Naive thymus-derived CD4-positive, alpha-beta T cell (primary cell): ENCODE data around the gene ITPRID2. TPM values are rescaled to one million over a fixed set of nuclear protein-coding genes. Genes with fewer than 3 reads are reported as not detected.

Source experiments
- ATAC-seq: fragments of 150-1000 bp; cut with Tn5 transposase; 2 replicates; pipeline ENCODE4 v1.10.0; 2021; ENCODE audit warnings: mild to moderate bottlenecking, moderate library complexity
- CTCF ChIA-PET: fragments of 350-600 bp; sonication (Branson Sonifier 250); formaldehyde crosslinking; loops from one replicate; lab custom pipeline; 2021; ENCODE audit warnings: antibody characterized with exemption; lab: Charles Lee
- POLR2A ChIA-PET: fragments of 350-600 bp; sonication (Branson Sonifier 250); formaldehyde crosslinking; loops from one replicate; lab custom pipeline; 2021; ENCODE audit warnings: antibody characterized with exemption, inconsistent platforms; lab: Charles Lee
- DNase-seq, 9 donors: peaks; one replicate each; pipeline versions ENCODE4 v3.0.0 to v3.0.0-alpha.2; 2020 to 2022; ENCODE audit warnings: mixed read lengths in 1 of 9
- H3K27ac ChIP-seq: one replicate; pipeline ENCODE4 v1.7.0; 2013; ENCODE audit warnings: mild to moderate bottlenecking, low read depth, low read length, moderate library complexity
- H3K27me3 ChIP-seq, 2 donors: one replicate each; pipeline ENCODE4 v1.7.0; 2013; ENCODE audit warnings: low read length in 2 of 2, mild to moderate bottlenecking in 2 of 2, moderate library complexity in 2 of 2; ENCODE audit not compliant: control insufficient read depth in 2 of 2, insufficient read depth in 2 of 2
- H3K36me3 ChIP-seq, 3 experiments: 1 replicate in 2 of 3; 2 replicates in 1 of 3; pipeline ENCODE4 v1.7.0; 2013; ENCODE audit warnings: low read length in 3 of 3, mild to moderate bottlenecking in 3 of 3, moderate library complexity in 1 of 3; ENCODE audit not compliant: insufficient read depth in 3 of 3, control insufficient read depth in 2 of 3
- H3K4me1 ChIP-seq, 2 donors: one replicate each; pipeline ENCODE4 v1.7.0; 2013; ENCODE audit warnings: low read length in 2 of 2, mild to moderate bottlenecking in 2 of 2, moderate library complexity in 1 of 2; ENCODE audit not compliant: control insufficient read depth in 2 of 2, insufficient read depth in 2 of 2
- H3K4me3 ChIP-seq: 2 replicates; pipeline ENCODE4 v1.7.0; 2013; ENCODE audit warnings: mild to moderate bottlenecking, low read length
- H3K9me3 ChIP-seq, 3 experiments: 1 replicate in 2 of 3; 2 replicates in 1 of 3; pipeline ENCODE4 v1.7.0; 2013; ENCODE audit warnings: low read length in 3 of 3; ENCODE audit not compliant: control insufficient read depth in 2 of 3
- H3K27ac Mint-ChIP-seq, 9 donors: one replicate each; pipeline ENCODE4 v1.8.0; 2020 to 2022; ENCODE audit warnings: mixed read lengths in 9 of 9, mild to moderate bottlenecking in 8 of 9, moderate library complexity in 5 of 9, inconsistent platforms in 2 of 9
- H3K27me3 Mint-ChIP-seq, 5 donors: one replicate each; pipeline ENCODE4 v1.8.0; 2021 to 2022; ENCODE audit warnings: mixed read lengths in 5 of 5, mild to moderate bottlenecking in 1 of 5
- H3K36me3 Mint-ChIP-seq, 5 donors: one replicate each; pipeline ENCODE4 v1.8.0; 2020 to 2022; ENCODE audit warnings: mixed read lengths in 5 of 5, mild to moderate bottlenecking in 3 of 5, inconsistent platforms in 1 of 5
- H3K4me1 Mint-ChIP-seq, 7 donors: one replicate each; pipeline ENCODE4 v1.8.0; 2020 to 2022; ENCODE audit warnings: mixed read lengths in 7 of 7, mild to moderate bottlenecking in 3 of 7, inconsistent platforms in 1 of 7
- H3K4me3 Mint-ChIP-seq, 10 donors: one replicate each; pipeline ENCODE4 v1.8.0; 2020 to 2022; ENCODE audit warnings: mild to moderate bottlenecking in 10 of 10, mixed read lengths in 10 of 10, moderate library complexity in 6 of 10, inconsistent platforms in 2 of 10
- H3K9me3 Mint-ChIP-seq, 11 donors: one replicate each; pipeline ENCODE4 v1.8.0; 2020 to 2022; ENCODE audit warnings: mixed read lengths in 11 of 11, mild to moderate bottlenecking in 4 of 11, inconsistent platforms in 1 of 11, moderate library complexity in 1 of 11
- intact Hi-C, 2 donors: fragments of 100-400 bp; cut with micrococcal nuclease; formaldehyde crosslinking; loops; one replicate each; pipeline ENCODE4 v1.15.1; 2023
- polyA plus RNA-seq, 2 donors: library from polyadenylated mRNA; unstranded; fragments of 300-500 nt; fragmentation: Illumina TruSeq; gene quantifications; one replicate each; pipeline ENCODE4 v1.2.3, GENCODE V29; 2021
- total RNA-seq, 6 experiments: library from RNA in 5 of 6; stranded (reverse) in 5 of 6; gene quantifications; 1 replicate in 5 of 6; 2 replicates in 1 of 6; pipeline ENCODE4 v1.2.3 and lab custom pipeline; 2021 to 2026

The ITPRID2 gene
- total and polyA plus RNA-seq, 7 experiments from 2014 or later: 3.9 to 90.9 (median 42.4) TPM

DNA sequence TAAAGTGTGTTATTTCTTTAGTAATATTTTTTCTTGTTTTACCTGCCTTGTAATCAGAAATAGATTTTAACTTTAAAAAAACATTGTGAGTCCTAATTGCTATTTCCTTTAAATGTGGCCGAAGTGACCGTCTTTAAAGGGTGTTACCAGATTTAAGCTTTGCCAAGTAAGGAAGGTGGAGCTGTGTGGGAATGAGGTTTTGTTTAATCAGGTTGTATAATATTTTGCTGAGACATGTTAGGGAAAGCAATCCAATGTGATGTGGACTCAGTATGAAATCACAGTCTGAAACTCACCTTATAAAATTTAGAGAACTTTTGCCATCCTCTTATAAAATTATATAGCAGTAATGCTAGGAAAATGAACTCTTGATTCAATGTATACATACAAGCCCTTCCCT lies 32.9 kb upstream of the ITPRID2 start:
- ChIA-PET CTCF (no interaction called here), POLR2A (no interaction called here)
- no peak for DNase-seq
- Mint-ChIP-seq H3K27me3 (peaks cover 0 to 20% (median 5%) of the 10 kb centered on the region in 5 donors), H3K4me3 (no peak overlapping the region), H3K4me1 (no peaks in the 10 kb centered on the region), H3K36me3 (no peaks in the 10 kb centered on the region), H3K9me3 (no peaks in the 10 kb centered on the region), H3K27ac (no peak overlapping the region)
- no peaks in the 10 kb centered on the region for H3K27me3 ChIP-seq
- H3K4me3 ChIP-seq: no peak overlapping the region
- no peaks in the 10 kb centered on the region for H3K36me3 ChIP-seq
- H3K9me3 ChIP-seq: no peaks in the 10 kb centered on the region
- intact Hi-C loops: no loop called here
- no peak overlapping the region for H3K27ac ChIP-seq
- ATAC-seq: no peak
- no peaks in the 10 kb centered on the region for H3K4me1 ChIP-seq

DNA sequence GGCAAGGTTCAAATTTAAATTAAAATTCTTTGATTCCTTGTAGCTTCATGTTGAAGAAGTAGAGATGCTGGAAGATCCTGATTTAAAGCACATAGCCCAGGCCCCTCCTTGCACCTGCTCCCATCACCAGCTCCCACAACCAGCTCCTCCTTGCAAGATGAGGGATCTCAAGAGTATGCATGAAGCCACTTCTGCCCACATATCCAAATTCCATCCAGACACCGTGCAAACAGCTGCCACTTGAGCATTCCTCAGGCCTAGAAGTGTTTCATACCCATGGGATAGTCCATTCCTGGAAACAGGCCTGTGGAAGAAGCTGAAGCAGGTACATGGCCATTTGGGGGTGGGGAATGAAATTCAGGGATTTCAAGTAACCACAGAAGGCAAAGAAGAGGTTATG lies 32.4 kb upstream of the ITPRID2 start:
- no peaks in the 10 kb centered on the region for H3K9me3 Mint-ChIP-seq
- intact Hi-C loops: no loop called here
- Histone ChIP-seq H3K4me1 (no peaks in the 10 kb centered on the region), H3K27ac (no peak overlapping the region), H3K9me3 (no peaks in the 10 kb centered on the region), H3K4me3 (no peak overlapping the region), H3K27me3 (no peaks in the 10 kb centered on the region), H3K36me3 (no peaks in the 10 kb centered on the region)
- H3K4me1 Mint-ChIP-seq: no peaks in the 10 kb centered on the region
- H3K36me3 Mint-ChIP-seq: no peaks in the 10 kb centered on the region
- POLR2A ChIA-PET: no interaction called here
- ATAC-seq: no peak
- no peak for DNase-seq
- CTCF ChIA-PET: interaction anchor here (0.5 to 1.2 kb wide), 3 partner anchors 14 to 747 kb away, joined by 3 to 4 read pairs (median 4); no protein-coding TSS in a partner anchor
- H3K27ac Mint-ChIP-seq: no peak overlapping the region
- H3K4me3 Mint-ChIP-seq: no peak overlapping the region
- peaks cover 0 to 19% (median 5%) of the 10 kb centered on the region in 5 donors for H3K27me3 Mint-ChIP-seq

DNA sequence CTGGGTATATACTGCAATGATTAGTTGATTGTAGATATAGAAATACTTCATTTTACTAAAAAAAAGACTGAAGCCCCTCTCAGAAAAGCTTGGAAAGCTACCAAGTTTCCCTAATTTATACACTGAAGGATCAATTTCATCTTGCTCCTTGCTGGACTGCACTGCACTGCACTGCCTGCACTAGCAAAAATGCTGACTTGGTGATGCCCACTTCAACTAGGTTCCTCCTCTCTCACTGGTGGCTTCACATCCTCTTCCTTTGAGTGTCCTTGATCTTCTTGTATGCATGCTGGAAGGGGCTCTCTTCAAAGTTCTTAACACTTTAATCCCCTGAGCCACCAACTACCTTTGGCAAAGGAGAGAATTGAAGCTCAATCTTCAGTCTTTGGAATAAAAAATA lies 31.7 kb upstream of the ITPRID2 start:
- H3K4me3 ChIP-seq: no peak overlapping the region
- POLR2A ChIA-PET: no interaction called here
- intact Hi-C loops: no loop called here
- H3K9me3 ChIP-seq: no peaks in the 10 kb centered on the region
- peaks cover 0 to 23% (median 5%) of the 10 kb centered on the region in 5 donors for H3K27me3 Mint-ChIP-seq
- H3K4me3 Mint-ChIP-seq: no peak overlapping the region
- no peaks in the 10 kb centered on the region for H3K27me3 ChIP-seq
- ATAC-seq (no peak), DNase-seq (no peak)
- no peak overlapping the region for H3K27ac Mint-ChIP-seq
- H3K4me1 ChIP-seq: no peaks in the 10 kb centered on the region
- H3K36me3 ChIP-seq: no peaks in the 10 kb centered on the region
- H3K27ac ChIP-seq: no peak overlapping the region
- no peaks in the 10 kb centered on the region for H3K36me3 Mint-ChIP-seq
- CTCF ChIA-PET: interaction anchor here (1.2 kb wide), 1 partner anchor 37 kb away, joined by 4 read pairs; no protein-coding TSS in a partner anchor
- no peaks in the 10 kb centered on the region for H3K4me1 Mint-ChIP-seq
- no peaks in the 10 kb centered on the region for H3K9me3 Mint-ChIP-seq

DNA sequence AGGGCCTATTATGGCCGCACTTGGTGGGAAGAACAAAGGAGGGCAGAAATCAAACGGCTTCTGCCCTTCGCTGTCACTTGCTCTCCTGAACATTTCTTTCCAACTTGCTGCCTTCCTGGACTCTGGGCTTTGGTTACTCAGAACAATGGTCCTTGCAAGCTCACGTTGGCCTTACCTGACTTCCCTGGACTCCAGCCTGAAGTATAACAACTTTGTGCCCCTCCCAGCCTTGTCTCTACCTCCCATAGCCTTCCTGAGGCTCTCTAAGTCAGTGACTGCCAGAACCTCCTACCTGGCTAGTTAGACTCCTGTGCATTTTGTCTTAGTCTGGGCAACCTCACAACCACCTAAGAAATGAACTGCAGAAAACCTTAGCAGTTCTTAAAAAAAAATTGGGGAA lies 30.2 kb upstream of the ITPRID2 start:
- CTCF ChIA-PET: no interaction called here
- no peaks in the 10 kb centered on the region for H3K27me3 ChIP-seq
- no peak overlapping the region for H3K27ac ChIP-seq
- Mint-ChIP-seq H3K4me3 (no peak overlapping the region), H3K9me3 (no peaks in the 10 kb centered on the region), H3K27ac (no peak overlapping the region), H3K27me3 (peaks cover 0 to 22% (median 0%) of the 10 kb centered on the region in 5 donors), H3K36me3 (no peaks in the 10 kb centered on the region), H3K4me1 (no peaks in the 10 kb centered on the region)
- DNase-seq: no peak
- no peak for ATAC-seq
- H3K9me3 ChIP-seq: no peaks in the 10 kb centered on the region
- no peaks in the 10 kb centered on the region for H3K36me3 ChIP-seq
- intact Hi-C loops: no loop called here
- POLR2A ChIA-PET: no interaction called here
- H3K4me1 ChIP-seq: no peaks in the 10 kb centered on the region
- H3K4me3 ChIP-seq: no peak overlapping the region

DNA sequence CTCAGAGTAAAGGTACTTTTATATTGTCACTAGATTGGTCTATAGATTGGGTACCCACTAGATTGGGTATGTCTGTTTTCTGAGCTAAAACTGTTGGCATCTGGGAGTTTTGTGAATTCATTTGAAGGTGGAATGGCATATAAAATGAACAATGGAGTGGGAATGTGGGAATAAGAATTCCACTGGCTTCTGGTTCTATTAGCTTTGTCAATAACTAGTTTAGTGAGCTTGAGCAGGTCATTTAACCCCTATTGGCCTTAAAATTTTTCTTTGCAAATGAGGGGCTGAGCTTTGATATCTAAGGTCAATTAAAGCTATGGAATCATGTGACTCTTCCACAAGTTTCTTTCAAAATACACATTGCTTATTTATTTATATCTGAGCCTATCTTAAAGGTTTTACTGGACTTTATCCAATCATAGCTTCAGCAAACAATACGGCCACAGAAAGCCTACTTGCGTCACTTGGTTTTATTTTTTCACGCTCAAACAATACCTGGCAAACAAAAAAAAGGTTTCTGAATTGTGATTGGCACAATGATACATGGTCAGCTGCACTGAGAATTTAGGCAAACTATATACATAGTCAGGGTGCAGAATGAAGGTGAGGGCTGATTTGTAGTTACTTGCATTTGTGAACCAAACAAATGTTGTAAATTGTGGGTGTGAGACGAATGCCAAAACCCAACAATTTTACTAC lies 28.8 kb upstream of the ITPRID2 start:
- no peaks in the 10 kb centered on the region for H3K4me1 Mint-ChIP-seq
- no peaks in the 10 kb centered on the region for H3K4me1 ChIP-seq
- no peak overlapping the region for H3K27ac ChIP-seq
- ChIA-PET CTCF (no interaction called here), POLR2A (no interaction called here)
- no peaks in the 10 kb centered on the region for H3K36me3 Mint-ChIP-seq
- no peak overlapping the region for H3K4me3 ChIP-seq
- intact Hi-C loops: no loop called here
- ATAC-seq (no peak), DNase-seq (no peak)
- H3K4me3 Mint-ChIP-seq: no peak overlapping the region
- no peaks in the 10 kb centered on the region for H3K9me3 Mint-ChIP-seq
- no peak overlapping the region for H3K27ac Mint-ChIP-seq
- no peaks in the 10 kb centered on the region for H3K27me3 ChIP-seq
- H3K27me3 Mint-ChIP-seq: peaks cover 0 to 18% (median 5%) of the 10 kb centered on the region in 5 donors
- H3K36me3 ChIP-seq: no peaks in the 10 kb centered on the region
- H3K9me3 ChIP-seq: no peaks in the 10 kb centered on the region

DNA sequence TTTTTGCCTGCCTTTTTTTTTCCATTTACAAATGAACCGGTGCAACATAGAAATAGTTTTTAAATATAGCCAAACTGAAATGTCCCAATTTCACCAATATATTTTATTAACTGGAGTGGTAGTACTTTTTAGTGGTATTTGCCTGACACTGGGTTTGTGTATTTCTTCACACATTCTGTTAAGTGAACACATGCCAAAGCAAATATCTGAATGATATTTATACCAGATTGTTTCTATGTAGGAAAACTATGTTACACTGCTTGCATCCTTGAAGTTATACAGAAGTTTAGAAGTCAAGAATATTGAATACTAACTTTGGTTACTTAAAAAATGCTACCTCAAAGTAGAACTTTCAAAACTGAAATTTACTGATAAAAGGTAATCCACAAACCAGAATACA lies 19.4 kb upstream of the ITPRID2 start:
- intact Hi-C loops: no loop called here
- H3K4me1 Mint-ChIP-seq: no peaks in the 10 kb centered on the region
- no peak for DNase-seq
- H3K27ac ChIP-seq: no peak overlapping the region
- H3K27ac Mint-ChIP-seq: no peak overlapping the region
- no peak for ATAC-seq
- H3K36me3 ChIP-seq: no peaks in the 10 kb centered on the region
- no peaks in the 10 kb centered on the region for H3K9me3 Mint-ChIP-seq
- H3K36me3 Mint-ChIP-seq: no peaks in the 10 kb centered on the region
- ChIA-PET CTCF (interaction anchor here (0.7 kb wide), 1 partner anchor 13 kb away, joined by 3 read pairs; no protein-coding TSS in a partner anchor), POLR2A (interaction anchor here (0.7 kb wide), 1 partner anchor 14 kb away, joined by 7 read pairs; no protein-coding TSS in a partner anchor)
- no peaks in the 10 kb centered on the region for H3K9me3 ChIP-seq
- H3K27me3 ChIP-seq: no peaks in the 10 kb centered on the region
- peaks cover 0 to 15% (median 0%) of the 10 kb centered on the region in 5 donors for H3K27me3 Mint-ChIP-seq
- no peak overlapping the region for H3K4me3 Mint-ChIP-seq
- H3K4me1 ChIP-seq: no peaks in the 10 kb centered on the region
- no peak overlapping the region for H3K4me3 ChIP-seq

DNA sequence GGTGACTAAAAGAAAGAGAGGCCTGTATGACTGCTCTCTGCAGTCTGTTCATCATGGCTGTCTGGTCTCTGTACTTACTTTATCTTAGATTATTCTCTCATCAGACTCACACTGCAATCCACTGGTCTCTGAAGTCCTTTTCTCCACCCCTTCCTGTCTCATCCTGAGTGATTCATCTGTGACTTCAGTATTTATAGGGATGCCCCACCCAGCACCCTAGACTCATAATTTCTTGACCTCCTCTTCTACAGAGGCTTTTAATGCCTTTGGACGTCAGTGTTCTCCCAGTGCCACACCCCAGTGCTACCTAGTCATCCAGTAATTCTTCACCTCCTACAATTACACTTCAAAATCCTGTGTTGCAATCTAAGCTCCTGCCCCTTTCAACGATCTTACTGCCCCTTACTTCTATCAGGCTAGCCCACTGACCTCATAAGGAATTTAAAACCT lies 14.9 kb upstream of the ITPRID2 start:
- no peaks in the 10 kb centered on the region for H3K4me1 Mint-ChIP-seq
- H3K27ac ChIP-seq: no peak overlapping the region
- H3K27me3 ChIP-seq: no peaks in the 10 kb centered on the region
- H3K27ac Mint-ChIP-seq: no peak overlapping the region
- no peak overlapping the region for H3K4me3 Mint-ChIP-seq
- no peaks in the 10 kb centered on the region for H3K9me3 Mint-ChIP-seq
- ATAC-seq (peak; percentile 80), DNase-seq (no peak)
- no peaks in the 10 kb centered on the region for H3K4me1 ChIP-seq
- peaks cover 0 to 18% (median 0%) of the 10 kb centered on the region in 5 donors for H3K27me3 Mint-ChIP-seq
- intact Hi-C loops: no loop called here
- ChIA-PET POLR2A (no interaction called here), CTCF (interaction anchor here (0.6 kb wide), 1 partner anchor 817 kb away, joined by 3 read pairs; no protein-coding TSS in a partner anchor)
- H3K36me3 ChIP-seq: no peaks in the 10 kb centered on the region
- no peaks in the 10 kb centered on the region for H3K9me3 ChIP-seq
- no peaks in the 10 kb centered on the region for H3K36me3 Mint-ChIP-seq
- no peak overlapping the region for H3K4me3 ChIP-seq
